GM12878 (cell line): ENCODE results near the gene GUCA1A. TPM values are rescaled to one million over a fixed set of nuclear protein-coding genes. Genes with fewer than 3 reads are reported as not detected.

Source experiments
- ATAC-seq: fragments of 200-7000 bp; cut with Tn5 transposase; 3 replicates; pipeline ENCODE4 v1.9.1; 2020; ENCODE audit warnings: mild to moderate bottlenecking, moderate library complexity
- BruUV-seq: library from RNA; stranded (reverse); fragments of 400-500 nt; replicated peaks from 2 replicates; lab custom pipeline; 2021; lab: Mats Ljungman, UMichigan
- CTCF ChIA-PET: fragments of 300-600 bp; sonication (Branson Sonifier 250); formaldehyde crosslinking; extraction: SDS; loops from one replicate; lab custom pipeline; 2021; ENCODE audit warnings: inconsistent platforms; lab: Yijun Ruan, JAX
- POLR2A ChIA-PET: fragments of 350-600 bp; formaldehyde crosslinking; extraction: SDS; loops from one replicate; lab custom pipeline; 2021; ENCODE audit warnings: inconsistent platforms; lab: Charles Lee
- RAD21 ChIA-PET: fragments of 300-600 bp; sonication (Branson Sonifier 250); formaldehyde crosslinking; loops from one replicate; lab custom pipeline; 2023; ENCODE audit warnings: antibody characterized with exemption; ENCODE audit not compliant: unreplicated experiment; lab: Charles Lee
- SMC1A ChIA-PET: fragments of 300-600 bp; sonication (Branson Sonifier 250); formaldehyde crosslinking; loops from one replicate; lab custom pipeline; 2023; ENCODE audit not compliant: unreplicated experiment, uncharacterized antibody; lab: Charles Lee
- DNase-seq: peaks from one replicate; pipeline ENCODE4 v3.0.0-alpha.2; 2011; ENCODE audit warnings: low read depth, low spot score
- FAIRE-seq: peaks from 3 replicates; lab custom pipeline; 2011; peaks lifted over from hg19 to GRCh38; lab: Jason Lieb, UNC
- H2AFZ ChIP-seq: 2 replicates; pipeline ENCODE4 v1.6.0; 2011; ENCODE audit warnings: low read depth, low read length, control low read depth; ENCODE audit not compliant: control insufficient read depth
- H3K27ac ChIP-seq: 2 replicates; pipeline ENCODE4 v1.5.1; 2011; ENCODE audit warnings: control low read depth; ENCODE audit not compliant: control insufficient read depth, insufficient read depth
- H3K27me3 ChIP-seq, 2 experiments: replicated peaks in 1 of 2; 2 replicates each; pipeline versions ENCODE4 v1.6.0 to v1.6.1; 2011; ENCODE audit warnings: low read length in 1 of 2; ENCODE audit not compliant: control insufficient read depth in 2 of 2, insufficient read depth in 2 of 2
- H3K36me3 ChIP-seq, 2 experiments: 2 replicates each; pipeline ENCODE4 v1.5.1; 2011; ENCODE audit warnings: low read length in 1 of 2; ENCODE audit not compliant: control insufficient read depth in 2 of 2, insufficient read depth in 2 of 2
- H3K4me1 ChIP-seq: 2 replicates; pipeline ENCODE4 v1.6.1; 2011; ENCODE audit warnings: mild to moderate bottlenecking, low read length, moderate library complexity, mixed read lengths; ENCODE audit not compliant: control insufficient read depth, insufficient read depth
- H3K4me2 ChIP-seq: 2 replicates; pipeline ENCODE4 v1.6.0; 2011; ENCODE audit warnings: control low read depth; ENCODE audit not compliant: control insufficient read depth, insufficient read depth
- H3K4me3 ChIP-seq: fragments of 200-600 bp; sonication (generic); 2 replicates; pipeline ENCODE4 v1.5.1; 2016
- H3K79me2 ChIP-seq: 2 replicates; pipeline ENCODE4 v1.6.0; 2011; ENCODE audit warnings: low read length; ENCODE audit not compliant: control insufficient read depth, insufficient read depth
- H3K9ac ChIP-seq: 2 replicates; pipeline ENCODE4 v1.8.0; 2011; ENCODE audit warnings: low read length, control low read depth, mixed read lengths; ENCODE audit not compliant: control insufficient read depth, insufficient read depth
- H3K9me3 ChIP-seq: replicated peaks from 3 replicates; pipeline ENCODE4 v1.5.1; 2011; ENCODE audit warnings: mild to moderate bottlenecking, low read length; ENCODE audit not compliant: control insufficient read depth, insufficient read depth
- H4K20me1 ChIP-seq: 2 replicates; pipeline ENCODE4 v1.6.0; 2011; ENCODE audit not compliant: control insufficient read depth, insufficient read depth
- BCL11A ChIP-seq: IDR thresholded peaks from 2 replicates; pipeline ENCODE4 v1.6.1; 2011; ENCODE audit warnings: low read depth, low read length
- BCL3 ChIP-seq: IDR thresholded peaks from 2 replicates; pipeline ENCODE4 v1.6.1; 2011; ENCODE audit warnings: borderline replicate concordance, low read depth, mild to moderate bottlenecking, moderate library complexity, low read length; ENCODE audit not compliant: insufficient read depth, poor library complexity, severe bottlenecking
- EP300 ChIP-seq, 2 experiments: fragments of 150-350 bp in 1 of 2; IDR thresholded peaks; 2 replicates each; pipeline ENCODE4 v1.6.1; 2011 to 2012; ENCODE audit warnings: low read depth in 2 of 2, low read length in 2 of 2, borderline replicate concordance in 1 of 2, improper control_type of control experiment in 1 of 2, inconsistent platforms in 1 of 2; ENCODE audit not compliant: control insufficient read depth in 1 of 2
- ESRRA ChIP-seq: IDR thresholded peaks from 2 replicates; pipeline ENCODE4 v1.6.1; 2012; ENCODE audit warnings: mild to moderate bottlenecking, low read length, improper control_type of control experiment
- IKZF2 ChIP-seq, 2 experiments: fragments of 450-650 bp; IDR thresholded peaks; 2 replicates each; pipeline ENCODE4 v1.6.1; 2017; ENCODE audit warnings: mild to moderate bottlenecking in 2 of 2, moderate library complexity in 2 of 2
- MYB ChIP-seq: fragments of 150-350 bp; IDR thresholded peaks from 2 replicates; pipeline ENCODE4 v1.6.1; 2014; ENCODE audit warnings: mild to moderate bottlenecking, low read depth, low read length, borderline replicate concordance
- POLR2AphosphoS5 ChIP-seq: IDR thresholded peaks from 2 replicates; pipeline ENCODE4 v1.6.1; 2011; ENCODE audit warnings: mild to moderate bottlenecking, low read length, inconsistent platforms
- RELA ChIP-seq: fragments of 450-650 bp; IDR thresholded peaks from 2 replicates; pipeline ENCODE4 v1.8.0; 2014; ENCODE audit warnings: borderline replicate concordance; ENCODE audit not compliant: partially characterized antibody
- SIN3A ChIP-seq: IDR thresholded peaks from 2 replicates; pipeline ENCODE4 v1.6.1; 2012; ENCODE audit warnings: low read depth, low read length, improper control_type of control experiment
- TAF1 ChIP-seq: IDR thresholded peaks from 2 replicates; pipeline ENCODE4 v1.6.1; 2011; ENCODE audit warnings: mild to moderate bottlenecking, low read depth, low read length, borderline replicate concordance
- YY1 ChIP-seq: IDR thresholded peaks from 2 replicates; pipeline ENCODE4 v1.6.1; 2011; ENCODE audit warnings: low read depth, mild to moderate bottlenecking, low read length
- WGBS: methylation state at CpG from one replicate; pipeline ENCODE4 v1.1.6; 2016; ENCODE audit warnings: low lambda C conversion rate; ENCODE audit not compliant: insufficient replicate concordance, insufficient coverage; ENCODE audit errors: missing lambda C conversion rate; 5-methylcytosine and 5-hydroxymethylcytosine counted together
- in situ Hi-C: fragments of 300-500 bp; cut with MboI; formaldehyde crosslinking; loops from 9 replicates; pipeline ENCODE4 v1.14.3; 2018; ENCODE audit warnings: mixed read lengths
- intact Hi-C: fragments of 100-400 bp; cut with micrococcal nuclease; formaldehyde crosslinking; loops from one replicate; pipeline ENCODE4 v1.14.2; 2022; ENCODE audit not compliant: unreplicated experiment
- polyA plus RNA-seq, 11 experiments: library from polyadenylated mRNA; depleted of rRNA in 4 of 11; unstranded in 6 of 11; stranded (reverse) in 5 of 11; fragments of >200 nt; fragmentation: Nextera tagmentation in 4 of 11; fragmentation: Illumina TruSeq in 1 of 11; extraction: Ambion mirVana in 4 of 11; extraction: Trizol in 1 of 11; gene quantifications; 1 replicate in 1 of 11; 2 replicates in 10 of 11; pipeline versions ENCODE4 v1.2.1 to v1.2.3, GENCODE V29; 2011 to 2016; ENCODE audit warnings: inconsistent platforms in 2 of 11, missing spikeins in 2 of 11, low read depth in 1 of 11
- total RNA-seq, 4 experiments: library from RNA; depleted of rRNA in 3 of 4; stranded (reverse); fragments of >200 nt in 3 of 4; fragmentation: Illumina TruSeq in 1 of 4; extraction: Trizol in 1 of 4; gene quantifications; 2 replicates each; pipeline versions ENCODE4 v1.2.1 to v1.2.3, GENCODE V29; 2013 to 2021
- TF ChIP-seq, protein P1 (sequence below): fragments of 450-650 bp; IDR thresholded peaks from 2 replicates; pipeline ENCODE4 v1.6.1; 2017; ENCODE audit warnings: mild to moderate bottlenecking, moderate library complexity

Gene GUCA1A
- total and polyA plus RNA-seq, 10 of the 15 experiments (the other 5 are each of a cell fraction or from before 2014, with no cell fraction given), result not detected

DNA sequence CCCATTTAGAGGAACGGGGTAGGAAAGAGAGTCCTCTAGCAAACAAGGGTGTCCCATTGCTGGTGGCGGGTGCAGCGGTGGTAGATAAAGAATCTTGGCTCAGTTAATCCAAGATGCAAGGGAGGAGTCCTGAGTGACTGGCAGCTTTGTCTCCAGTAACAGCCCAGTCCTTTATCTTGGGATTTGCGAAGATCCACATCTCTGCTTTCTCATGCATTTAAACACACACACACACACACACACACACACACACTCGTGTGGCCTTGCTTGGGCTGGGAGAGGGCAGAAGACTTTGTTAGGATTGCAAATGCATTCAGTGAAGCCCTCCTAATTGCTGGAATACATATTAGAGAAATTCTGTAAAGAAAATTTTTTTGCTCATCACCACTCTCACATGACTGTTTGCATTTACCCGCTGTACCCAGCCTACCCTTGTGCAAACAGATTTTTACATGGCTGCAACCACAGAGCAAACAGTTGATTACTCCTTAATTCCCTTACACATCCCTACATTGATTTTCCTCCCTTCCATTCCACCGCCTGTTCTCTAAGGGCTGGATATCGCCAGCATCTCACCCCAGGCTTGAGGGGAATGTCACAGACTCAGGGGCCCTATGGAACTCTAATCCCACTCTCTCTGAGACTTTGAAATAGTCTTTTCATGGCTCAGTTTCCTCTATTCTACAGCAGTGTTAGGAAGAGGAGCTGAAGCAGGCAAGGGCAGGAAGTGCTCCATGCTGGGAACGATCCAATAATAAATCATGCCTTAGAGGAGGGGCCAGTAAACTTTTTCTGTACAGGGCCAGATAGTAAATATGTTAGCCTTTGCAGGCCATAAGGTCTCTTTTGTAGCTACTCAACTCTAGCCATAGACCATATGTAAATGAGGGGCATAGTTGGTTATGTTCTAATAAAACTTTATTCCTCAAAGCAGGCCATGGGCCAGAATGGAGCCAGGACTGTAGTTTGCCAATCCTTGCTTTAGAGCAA lies 34.2 kb upstream of the GUCA1A start:
- CTCF ChIA-PET, result interaction anchor here (0.6 to 1.1 kb wide), 4 partner anchors 10 to 734 kb away, joined by 3 read pairs; no protein-coding TSS in a partner anchor
- H3K4me1 ChIP-seq, result peaks cover 4% of the 10 kb centered on the region; the same call in 1 of the 2 replicates
- FAIRE-seq, result no peak
- intact Hi-C loops, result no loop called here
- no peak overlapping the region for H2AFZ ChIP-seq
- H3K36me3 ChIP-seq, result no peaks in the 10 kb centered on the region
- TF ChIP-seq POLR2AphosphoS5 (no peak), TAF1 (no peak), RELA (no peak), BCL3 (no peak), IKZF2 (IDR thresholded peaks at IDR 0.05) (no peak), BCL11A (no peak), SIN3A (no peak), ESRRA (no peak), EP300 (IDR thresholded peaks at IDR 0.05; ENCODE audit: borderline replicate concordance in 1 of 2, control insufficient read depth in 1 of 2, low read depth in 2 of 2, low read length in 2 of 2) (no peak), MYB (no peak), YY1 (no peak)
- TF ChIP-seq, protein P1, sequence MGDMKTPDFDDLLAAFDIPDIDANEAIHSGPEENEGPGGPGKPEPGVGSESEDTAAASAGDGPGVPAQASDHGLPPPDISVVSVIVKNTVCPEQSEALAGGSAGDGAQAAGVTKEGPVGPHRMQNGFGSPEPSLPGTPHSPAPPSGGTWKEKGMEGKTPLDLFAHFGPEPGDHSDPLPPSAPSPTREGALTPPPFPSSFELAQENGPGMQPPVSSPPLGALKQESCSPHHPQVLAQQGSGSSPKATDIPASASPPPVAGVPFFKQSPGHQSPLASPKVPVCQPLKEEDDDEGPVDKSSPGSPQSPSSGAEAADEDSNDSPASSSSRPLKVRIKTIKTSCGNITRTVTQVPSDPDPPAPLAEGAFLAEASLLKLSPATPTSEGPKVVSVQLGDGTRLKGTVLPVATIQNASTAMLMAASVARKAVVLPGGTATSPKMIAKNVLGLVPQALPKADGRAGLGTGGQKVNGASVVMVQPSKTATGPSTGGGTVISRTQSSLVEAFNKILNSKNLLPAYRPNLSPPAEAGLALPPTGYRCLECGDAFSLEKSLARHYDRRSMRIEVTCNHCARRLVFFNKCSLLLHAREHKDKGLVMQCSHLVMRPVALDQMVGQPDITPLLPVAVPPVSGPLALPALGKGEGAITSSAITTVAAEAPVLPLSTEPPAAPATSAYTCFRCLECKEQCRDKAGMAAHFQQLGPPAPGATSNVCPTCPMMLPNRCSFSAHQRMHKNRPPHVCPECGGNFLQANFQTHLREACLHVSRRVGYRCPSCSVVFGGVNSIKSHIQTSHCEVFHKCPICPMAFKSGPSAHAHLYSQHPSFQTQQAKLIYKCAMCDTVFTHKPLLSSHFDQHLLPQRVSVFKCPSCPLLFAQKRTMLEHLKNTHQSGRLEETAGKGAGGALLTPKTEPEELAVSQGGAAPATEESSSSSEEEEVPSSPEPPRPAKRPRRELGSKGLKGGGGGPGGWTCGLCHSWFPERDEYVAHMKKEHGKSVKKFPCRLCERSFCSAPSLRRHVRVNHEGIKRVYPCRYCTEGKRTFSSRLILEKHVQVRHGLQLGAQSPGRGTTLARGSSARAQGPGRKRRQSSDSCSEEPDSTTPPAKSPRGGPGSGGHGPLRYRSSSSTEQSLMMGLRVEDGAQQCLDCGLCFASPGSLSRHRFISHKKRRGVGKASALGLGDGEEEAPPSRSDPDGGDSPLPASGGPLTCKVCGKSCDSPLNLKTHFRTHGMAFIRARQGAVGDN, result no peak
- TF ChIP-seq, all 136 proteins: peak for 0
- Histone ChIP-seq H3K9ac (no peak overlapping the region), H3K79me2 (no peaks in the 10 kb centered on the region), H4K20me1 (no peaks in the 10 kb centered on the region), H3K4me3 (no peak overlapping the region), H3K27me3 (peaks cover 3 to 5% of the 10 kb centered on the region in 2 experiments), H3K9me3 (no peaks in the 10 kb centered on the region), H3K4me2 (no peak overlapping the region), H3K27ac (no peak overlapping the region)
- no TSS peak for BruUV-seq
- ATAC-seq, result no peak
- SMC1A ChIA-PET, result interaction anchor here (0.9 kb wide), 1 partner anchor 12 kb away, joined by 3 read pairs; no protein-coding TSS in a partner anchor
- in situ Hi-C loops, result no loop called here
- no peak for DNase-seq
- WGBS, result 58% methylated on average over 8 of the region's 9 CpGs
- POLR2A ChIA-PET, result no interaction called here
- RAD21 ChIA-PET, result interaction anchor here (0.7 kb wide), 1 partner anchor 77 kb away, joined by 3 read pairs; no protein-coding TSS in a partner anchor
